GM12801 (cell line): ENCODE measurements around the gene UGGT2.

Experiments used
- TF ChIP-seq, protein P1 (sequence below): IDR thresholded peaks from one replicate; pipeline ENCODE4 v1.5.1; 2011; ENCODE audit warnings: control low read depth; ENCODE audit not compliant: insufficient read length; ENCODE audit errors: extremely low read depth

The UGGT2 gene

DNA sequence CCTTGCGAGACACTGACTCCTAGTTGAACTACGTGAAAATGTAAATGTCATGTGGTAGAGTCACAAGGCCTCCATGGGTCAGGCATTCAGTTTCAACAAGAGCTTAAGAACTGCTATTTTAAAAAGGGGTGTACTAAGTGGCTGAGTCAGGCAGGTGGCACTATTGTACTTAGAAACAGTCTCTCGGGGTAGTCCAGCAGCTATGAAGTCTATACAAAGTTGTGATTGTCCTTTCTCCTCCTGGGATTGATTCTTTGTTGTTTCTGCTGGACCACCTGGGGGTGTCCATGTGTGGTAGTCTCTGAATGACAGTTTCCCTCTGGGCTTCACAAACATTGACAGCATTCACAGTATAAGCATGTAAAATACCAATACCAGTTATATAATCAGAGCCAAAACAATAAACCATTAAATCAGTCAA lies 33.0 kb downstream of the UGGT2 start:
- TF ChIP-seq, protein P1, sequence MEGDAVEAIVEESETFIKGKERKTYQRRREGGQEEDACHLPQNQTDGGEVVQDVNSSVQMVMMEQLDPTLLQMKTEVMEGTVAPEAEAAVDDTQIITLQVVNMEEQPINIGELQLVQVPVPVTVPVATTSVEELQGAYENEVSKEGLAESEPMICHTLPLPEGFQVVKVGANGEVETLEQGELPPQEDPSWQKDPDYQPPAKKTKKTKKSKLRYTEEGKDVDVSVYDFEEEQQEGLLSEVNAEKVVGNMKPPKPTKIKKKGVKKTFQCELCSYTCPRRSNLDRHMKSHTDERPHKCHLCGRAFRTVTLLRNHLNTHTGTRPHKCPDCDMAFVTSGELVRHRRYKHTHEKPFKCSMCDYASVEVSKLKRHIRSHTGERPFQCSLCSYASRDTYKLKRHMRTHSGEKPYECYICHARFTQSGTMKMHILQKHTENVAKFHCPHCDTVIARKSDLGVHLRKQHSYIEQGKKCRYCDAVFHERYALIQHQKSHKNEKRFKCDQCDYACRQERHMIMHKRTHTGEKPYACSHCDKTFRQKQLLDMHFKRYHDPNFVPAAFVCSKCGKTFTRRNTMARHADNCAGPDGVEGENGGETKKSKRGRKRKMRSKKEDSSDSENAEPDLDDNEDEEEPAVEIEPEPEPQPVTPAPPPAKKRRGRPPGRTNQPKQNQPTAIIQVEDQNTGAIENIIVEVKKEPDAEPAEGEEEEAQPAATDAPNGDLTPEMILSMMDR = no peak

DNA sequence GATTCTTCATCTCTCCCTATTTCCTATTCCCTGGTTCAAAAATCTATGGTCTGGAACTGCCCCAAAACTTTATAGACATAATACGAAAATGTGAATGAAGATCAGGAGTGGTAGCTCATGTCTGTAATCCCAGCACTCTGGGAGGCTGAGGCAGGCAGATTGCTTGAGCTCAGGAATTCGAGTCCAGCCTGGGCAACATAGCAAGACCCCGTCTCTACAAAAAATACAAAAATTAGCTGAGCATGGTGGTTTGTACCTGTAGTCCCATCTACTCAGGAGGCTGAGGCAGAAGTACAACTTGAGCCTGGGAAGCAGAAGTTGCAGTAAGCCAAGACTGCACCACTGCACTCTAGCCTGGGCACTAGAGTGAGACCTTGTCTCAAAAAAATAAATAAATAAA lies 35.1 kb downstream of the UGGT2 start:
- TF ChIP-seq, protein P1 = no peak

DNA sequence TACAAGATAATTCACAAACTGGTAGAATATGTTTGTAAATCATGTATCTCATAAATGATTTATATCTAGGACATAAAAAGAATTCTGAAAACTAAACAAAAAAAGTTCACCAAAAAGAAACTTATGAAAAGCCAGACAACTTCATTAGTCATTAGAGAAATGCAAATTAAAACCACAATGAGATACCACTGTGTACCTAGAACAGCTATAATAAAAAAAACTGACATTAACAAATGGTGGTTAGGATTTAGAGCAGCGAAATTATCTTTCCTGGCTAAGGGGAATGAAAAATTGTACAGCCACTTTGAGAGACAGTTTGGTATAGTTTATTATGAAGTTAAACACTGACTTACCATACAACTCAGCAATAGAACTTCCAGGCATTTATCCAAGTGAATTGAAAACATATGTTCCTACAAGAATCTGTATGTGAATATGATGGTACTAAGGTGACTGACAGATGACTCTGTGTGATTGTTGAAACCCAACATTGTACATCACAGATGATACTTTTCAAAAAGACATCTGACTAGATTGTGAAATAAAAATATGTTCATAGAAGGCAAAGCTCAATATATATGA lies 41.8 kb downstream of the UGGT2 start:
- TF ChIP-seq, protein P1 = no peak

DNA sequence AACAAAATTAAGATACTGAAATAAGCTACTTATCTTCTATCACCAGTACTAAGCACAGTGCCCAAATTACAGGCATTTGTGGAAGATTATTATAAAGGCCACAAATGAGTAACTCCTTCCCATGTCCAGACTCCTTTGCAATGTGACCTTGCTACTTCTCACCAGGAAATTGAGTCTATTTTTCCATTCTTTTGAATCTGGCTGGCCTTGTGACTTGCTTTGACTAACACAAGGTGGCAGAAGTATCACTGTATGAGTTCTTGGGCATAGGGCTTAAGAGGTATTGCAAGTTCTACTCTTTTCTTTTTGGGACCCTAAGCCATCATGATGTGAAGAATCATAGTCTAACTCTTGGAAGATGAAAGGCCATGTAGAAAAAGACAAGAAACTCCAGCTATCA lies 49.9 kb downstream of the UGGT2 start:
- TF ChIP-seq, protein P1 = no peak

DNA sequence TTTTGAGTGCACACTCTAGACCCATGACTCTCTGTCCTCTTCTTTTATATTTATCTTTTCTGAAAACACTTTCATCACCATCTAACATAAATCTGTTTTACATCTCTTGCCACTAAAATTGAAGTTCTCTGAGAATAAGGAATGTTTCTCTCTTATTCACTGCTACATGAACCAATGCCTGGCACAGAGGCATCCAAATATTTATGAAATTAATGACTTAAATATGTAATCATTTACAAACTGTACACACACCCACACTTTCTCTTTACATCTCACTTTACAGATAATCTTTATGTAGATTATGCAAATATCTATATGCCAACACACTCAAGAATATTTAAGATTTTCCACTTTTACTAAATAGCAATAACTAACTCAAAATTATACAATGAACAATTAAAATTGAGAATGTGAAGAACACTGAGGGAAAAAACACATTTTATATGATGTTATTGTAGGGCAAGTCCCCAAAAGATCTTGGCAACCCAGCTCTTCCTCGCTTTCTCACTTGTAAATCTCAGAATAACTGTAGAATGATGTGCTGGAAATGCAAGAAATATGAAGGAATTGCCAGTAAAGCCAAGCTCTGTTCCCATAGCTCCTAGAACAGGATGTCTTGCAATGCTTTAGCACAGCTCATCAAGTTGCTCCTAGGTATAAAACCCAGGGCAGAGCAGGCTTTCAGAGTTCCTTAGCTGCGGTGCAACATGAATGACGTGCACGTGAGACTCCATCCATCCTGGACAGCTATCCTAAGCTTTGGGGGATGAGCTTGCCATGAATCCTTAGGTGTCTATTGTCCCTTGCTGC lies 50.7 kb downstream of the UGGT2 start:
- TF ChIP-seq, protein P1 = no peak

DNA sequence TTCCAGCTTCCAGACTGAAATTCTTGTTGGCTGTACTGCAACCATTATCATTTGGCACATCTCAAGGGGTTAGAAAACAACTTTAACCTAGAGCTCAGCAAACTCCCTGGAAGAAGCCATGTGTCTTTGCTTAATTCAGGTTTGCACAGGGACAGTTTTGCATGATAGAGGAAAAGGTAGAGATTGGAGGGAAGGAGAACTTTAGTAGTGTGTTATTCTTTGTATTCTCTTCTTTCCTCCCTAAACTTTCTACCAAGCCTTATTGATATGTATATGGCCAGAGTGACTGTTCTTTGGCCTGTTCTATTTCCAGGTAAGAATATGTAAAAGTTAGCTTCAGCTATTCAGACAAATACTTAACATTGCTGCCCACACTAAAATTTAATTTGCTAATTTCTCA lies 53.1 kb downstream of the UGGT2 start:
- TF ChIP-seq, protein P1 = no peak

DNA sequence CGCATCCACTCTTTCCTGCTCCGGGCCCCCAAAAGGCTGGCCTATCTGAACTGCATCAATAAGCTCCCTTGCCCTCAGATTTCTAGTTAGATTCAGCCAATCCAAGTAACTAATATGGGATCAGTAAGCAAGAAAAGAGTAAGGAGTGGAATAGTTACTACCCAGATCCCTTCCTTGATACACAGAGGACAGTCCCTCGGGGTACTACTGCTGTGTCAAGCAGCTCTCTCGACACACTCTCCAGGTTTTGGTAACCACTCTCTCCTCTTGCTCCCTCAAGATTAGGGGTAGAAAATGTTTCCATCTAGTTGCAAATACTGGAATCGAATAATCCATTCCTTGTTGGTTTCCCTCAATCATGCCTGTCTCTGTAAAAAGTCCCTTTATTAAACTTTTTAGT lies 65.4 kb downstream of the UGGT2 start:
- TF ChIP-seq, protein P1 = no peak
